Middle frontal gyrus (tissue), 1 donor: ENCODE measurements around the gene DPM3.
"Not testable (repeated sequence)": the region's sequence is repeated elsewhere in the genome, so short reads cannot be mapped to it uniquely, and the experiment has no call there.

Source experiments
- DNase-seq: peaks from one replicate; pipeline ENCODE4 v3.0.0-alpha.2; 2015; ENCODE audit warnings: low spot score; ENCODE audit errors: extremely low spot score

Gene DPM3

GRCh38 chr1:155175281-155175926 is 35.1 kb upstream of the DPM3 start:
- no peak for DNase-seq

DNA sequence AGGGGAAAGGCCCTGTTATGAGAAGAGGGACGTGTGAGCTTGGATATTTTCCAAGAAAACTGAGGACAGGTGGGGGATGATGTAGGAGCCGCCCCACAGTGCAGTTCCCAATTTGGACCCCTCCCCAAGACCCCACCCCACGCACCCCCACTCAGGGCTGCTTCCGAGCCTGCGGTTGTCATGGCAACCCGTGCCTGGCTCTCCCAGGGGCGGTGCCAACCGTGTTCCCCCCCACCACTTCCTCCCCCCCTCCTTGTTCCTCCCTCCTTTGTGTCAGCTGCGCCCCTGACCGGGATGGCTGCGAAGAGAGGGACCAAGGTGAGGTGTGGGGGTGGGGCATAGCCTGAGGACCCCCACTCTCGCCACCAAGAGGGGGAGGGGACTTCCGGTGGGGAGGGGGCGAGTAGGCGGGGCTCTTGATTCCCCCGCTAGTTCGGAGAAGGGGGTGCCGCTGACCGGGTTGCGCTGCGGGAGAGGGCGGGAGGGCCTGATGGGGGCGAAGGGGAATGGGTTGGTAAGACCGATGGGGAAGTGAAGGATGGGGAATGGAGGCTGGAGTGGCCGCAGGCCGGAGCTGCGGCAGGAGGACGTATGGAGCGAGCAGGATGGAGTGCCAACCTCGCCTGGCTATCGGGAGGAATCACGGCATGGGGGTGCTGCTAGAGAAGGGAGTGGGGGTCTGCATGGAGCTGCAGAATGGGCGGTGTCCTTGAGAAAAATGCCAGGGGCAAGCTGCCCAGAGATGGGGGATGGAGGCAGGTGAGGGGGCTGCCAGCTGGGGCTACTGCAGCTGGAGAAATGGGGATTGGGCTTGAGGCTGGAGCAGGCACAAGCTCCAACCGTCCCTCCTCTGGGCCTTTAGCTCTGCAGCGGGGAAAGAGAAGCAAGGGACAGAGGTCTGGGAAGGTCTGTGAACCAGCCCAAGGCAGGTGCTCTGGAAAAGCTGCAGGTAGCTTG is 34.3 kb upstream of the DPM3 start:
- DNase-seq: no peak

DNA sequence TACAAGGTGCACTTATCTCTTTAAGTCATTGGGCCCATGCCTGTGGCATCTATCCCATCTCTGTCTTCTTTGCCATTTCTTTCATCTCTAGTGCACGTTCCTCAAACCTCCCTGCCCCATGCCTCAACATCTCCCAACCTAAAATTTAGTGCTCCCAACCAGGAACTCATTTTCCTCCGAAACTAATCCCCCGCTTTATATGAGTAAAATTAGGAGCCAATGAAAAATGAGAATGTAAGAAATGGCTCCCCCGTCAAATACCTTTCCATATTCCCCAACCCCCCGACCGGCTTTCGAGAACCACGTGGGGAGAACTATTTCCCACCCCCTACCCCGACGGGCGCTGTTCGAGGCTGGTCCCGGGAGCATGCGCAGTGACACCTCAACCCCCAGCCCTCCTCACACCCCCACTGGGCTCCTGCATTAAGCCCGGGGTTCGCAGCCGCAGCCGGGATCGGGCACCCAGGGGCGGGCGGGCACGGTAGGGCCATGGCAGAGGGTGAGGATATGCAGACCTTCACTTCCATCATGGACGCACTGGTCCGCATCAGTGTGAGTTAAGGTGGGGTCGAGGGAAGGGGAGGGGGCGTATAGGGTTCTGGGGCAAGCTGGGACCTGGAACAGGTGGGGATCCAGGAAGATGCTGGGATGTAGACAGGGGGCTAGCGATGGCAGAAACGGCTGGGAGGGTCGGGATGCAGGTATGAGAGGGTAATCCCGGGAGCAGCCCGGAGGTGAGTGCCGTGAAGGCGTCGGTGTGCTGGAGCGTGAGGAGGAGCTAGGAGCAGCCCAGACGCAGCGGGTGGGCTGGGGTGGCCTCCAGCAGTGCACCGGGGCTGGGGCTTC is 33.4 kb upstream of the DPM3 start, which contains the start of gene TRIM46:
TSS of gene TRIM46 (plus strand) at position 372 of the 846 bp plus-strand sequence. CDS start at position 490, 118 bp downstream.
- peak; percentile 10 for DNase-seq

GRCh38 chr1:155172732-155173477 is 32.6 kb upstream of the DPM3 start, which contains the start of gene KRTCAP2:
TSS of gene KRTCAP2 (minus strand) at chr1:155173304. CDS start at chr1:155173224, 80 bp downstream.
- DNase-seq: peak; percentile 91

DNA sequence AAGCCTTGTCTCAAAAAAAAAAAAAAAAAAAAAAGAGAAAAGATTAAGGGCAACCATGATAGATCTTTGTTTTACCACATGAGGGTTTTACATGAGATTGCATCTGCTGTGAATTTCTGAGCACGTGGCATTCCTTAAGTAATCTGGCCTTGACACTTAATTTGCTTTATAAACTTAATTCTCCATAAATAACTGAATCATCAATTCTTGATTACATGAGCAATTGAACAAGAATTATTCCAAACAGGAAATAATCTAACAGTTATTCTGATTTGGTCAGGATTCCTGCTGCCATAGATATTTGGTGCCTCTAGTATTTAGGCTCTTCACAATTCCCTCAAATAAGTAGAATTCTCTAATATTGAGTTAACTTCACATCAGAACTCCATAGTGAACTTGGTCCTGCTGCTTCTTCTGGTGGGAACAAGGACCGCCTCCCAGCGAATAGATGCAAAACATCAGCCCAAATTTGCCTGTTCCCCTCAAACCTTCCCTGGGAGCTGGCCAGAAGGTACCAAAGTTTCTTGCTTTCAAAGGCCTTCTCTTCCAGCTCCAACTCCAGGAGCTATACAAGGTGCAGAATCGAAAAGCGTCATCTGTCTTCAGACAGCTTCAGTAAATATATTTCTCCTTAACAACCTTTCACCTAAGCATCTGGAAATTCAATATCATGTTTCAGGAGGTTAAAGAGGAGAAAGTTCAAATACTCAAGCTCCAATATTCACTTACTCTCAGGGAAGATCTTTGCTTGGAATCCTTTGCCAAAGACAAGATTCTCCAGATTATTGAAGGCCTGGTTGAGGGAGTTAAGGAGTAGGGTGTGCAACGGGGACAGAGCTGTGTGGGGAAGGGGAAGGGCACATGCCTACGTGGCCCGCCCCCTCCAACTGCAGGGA is 31.8 kb upstream of the DPM3 start:
- DNase-seq: no peak

DNA sequence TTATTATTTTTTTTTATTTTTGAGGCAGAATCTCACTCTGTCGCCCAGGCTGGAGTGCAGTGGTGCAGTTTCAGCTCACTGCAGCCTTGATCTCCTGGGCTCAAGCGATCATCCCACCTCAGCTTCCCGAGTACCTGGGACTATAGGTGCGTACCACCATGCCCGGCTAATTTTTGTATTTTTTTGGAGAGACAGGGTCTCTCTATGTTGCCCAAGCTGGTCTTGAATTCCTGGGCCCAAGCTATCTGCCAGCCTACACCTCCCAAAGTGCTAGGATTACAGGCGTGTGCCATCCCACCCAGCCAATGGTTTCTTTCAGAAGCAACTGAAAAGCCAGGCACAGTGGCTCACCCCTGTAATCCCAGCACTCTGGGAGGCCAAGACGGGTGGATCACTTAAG is 30.5 kb upstream of the DPM3 start:
- DNase-seq: no peak

GRCh38 chr1:155170101-155170785 is 29.9 kb upstream of the DPM3 start:
- DNase-seq: no peak

GRCh38 chr1:155169541-155169940 is 29.2 kb upstream of the DPM3 start:
- DNase-seq: no peak

DNA sequence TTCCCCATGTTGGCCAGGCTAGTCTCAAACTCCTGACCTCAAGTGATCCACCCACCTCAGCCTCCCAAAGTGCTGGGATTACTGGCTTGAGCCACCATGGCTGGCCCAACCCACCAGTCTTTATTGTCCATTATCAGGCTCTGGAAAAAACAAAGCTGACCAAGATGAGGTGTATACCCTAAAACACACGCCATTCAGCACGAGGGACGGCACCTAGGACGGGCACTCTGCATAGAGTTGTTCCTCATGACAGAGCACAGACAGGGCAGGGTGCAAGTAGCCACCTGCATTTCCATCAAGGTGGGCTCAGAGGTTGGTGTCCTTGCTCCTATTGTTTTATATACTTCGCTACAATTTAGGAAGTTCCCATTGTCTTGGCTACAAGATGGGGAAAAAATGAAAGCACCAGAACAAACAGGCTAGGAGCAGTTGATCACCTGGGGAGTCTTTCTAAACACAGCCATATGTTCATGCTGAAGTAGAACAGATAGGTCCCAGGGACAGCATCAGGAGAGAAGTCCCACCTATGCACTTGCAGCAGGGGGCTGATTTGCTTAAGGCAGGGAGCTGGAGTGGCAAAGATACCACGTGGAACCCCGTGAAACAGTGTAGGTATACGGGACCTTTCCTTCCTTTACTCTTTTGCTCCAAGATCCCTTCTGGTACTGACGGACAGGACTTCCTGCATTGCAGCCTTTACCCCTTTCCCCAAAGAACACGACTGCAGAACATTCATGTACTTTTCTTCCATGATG is 28.3 kb upstream of the DPM3 start:
- no peak for DNase-seq

DNA sequence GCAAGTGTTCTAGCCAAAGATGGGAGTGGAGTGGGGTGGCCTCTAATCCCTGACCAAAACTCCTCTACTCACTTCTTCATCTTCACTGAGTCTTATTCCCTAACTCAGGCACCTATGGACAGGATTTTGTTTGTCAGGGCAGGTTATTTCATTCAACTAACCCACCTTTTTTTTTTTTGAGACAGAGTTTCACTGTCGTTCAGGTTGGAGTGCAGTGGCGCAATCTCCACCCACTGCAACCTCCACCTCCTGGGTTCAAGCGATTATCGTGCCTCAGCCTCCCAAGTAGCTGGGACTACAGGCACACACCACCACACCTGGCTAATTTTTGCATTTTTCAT is 27.7 kb upstream of the DPM3 start:
- DNase-seq: not testable (repeated sequence)

DNA sequence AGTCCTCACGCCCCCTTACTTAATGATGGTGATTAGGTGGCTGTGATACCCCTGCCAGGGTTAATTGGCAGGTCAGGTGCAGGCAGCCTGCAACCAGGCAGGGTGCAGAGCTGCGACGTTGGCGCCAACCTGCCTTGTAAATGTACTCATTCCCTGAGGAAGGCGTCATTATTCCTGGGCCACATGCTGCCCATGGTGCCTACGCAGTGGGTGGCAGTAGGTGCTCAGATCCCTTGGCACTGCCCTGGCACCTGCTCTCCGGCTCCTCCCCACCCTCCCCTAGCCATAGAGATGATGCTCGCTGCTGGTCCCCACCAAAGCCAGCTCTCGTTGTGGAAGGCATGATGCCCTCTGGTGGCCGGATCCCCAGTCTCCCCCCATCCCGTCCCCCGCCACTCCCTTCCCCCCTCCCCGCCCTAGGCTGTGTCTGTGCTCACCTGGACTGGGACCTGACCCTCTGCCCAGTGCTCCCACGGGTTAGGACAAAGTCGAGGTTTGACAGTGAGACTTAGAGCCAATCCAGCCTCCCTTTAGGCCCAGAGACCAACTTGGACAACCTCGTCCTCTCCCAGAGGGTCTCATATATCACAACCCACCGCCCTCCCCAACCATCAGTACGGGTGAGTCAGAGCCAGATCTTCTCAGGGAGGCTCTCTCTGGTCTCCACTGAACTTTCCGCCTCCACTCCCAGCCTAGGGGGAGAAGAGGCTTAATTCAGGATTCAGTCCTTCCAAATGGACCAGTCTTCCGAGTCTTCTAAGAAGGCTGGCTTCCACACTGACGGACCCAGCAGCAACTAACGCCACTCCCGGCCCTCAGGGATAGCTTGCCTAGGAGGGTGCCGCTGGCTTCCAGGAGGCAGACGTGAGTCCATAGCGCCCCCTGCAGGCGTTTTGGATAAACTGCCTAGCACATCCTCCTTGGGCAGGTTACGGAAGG is 27.1 kb upstream of the DPM3 start:
- peak; percentile 71 for DNase-seq

DNA sequence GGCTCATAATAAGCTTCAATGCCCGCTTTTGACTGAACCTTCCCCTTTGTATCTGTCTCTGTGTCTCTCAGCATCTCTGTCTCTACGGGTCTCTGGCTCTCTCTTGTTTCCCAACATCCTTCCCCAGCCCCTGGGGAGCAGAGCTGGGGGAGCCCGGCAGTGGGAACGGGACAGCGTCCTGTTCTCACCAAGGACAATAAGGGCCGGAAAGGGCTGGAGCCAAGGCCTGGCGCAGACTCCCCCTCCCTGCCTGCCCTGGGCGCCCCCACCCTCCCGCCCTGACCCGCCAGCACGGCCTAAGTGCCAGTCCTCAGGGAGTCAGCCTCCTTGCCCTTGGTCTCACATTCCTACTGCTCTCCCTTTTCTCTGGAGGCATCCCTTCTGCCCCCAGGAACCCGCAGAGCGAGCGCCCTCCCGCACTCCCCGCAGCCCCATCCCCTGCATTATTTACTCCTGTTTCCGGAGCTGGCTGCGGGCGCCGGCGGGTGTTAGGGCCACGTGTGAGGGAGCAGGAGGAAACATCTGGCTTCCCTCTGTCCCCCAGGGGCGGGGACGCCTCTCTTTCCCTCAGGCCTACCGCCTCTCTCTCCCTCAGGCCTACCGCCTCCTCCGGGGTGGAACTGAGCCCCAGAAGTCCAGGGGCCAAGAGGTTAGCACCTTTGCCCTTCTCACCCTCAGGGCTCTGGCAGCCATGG is 26.3 kb upstream of the DPM3 start:
- DNase-seq: no peak

GRCh38 chr1:155166051-155166470 is 25.7 kb upstream of the DPM3 start:
- no peak for DNase-seq

DNA sequence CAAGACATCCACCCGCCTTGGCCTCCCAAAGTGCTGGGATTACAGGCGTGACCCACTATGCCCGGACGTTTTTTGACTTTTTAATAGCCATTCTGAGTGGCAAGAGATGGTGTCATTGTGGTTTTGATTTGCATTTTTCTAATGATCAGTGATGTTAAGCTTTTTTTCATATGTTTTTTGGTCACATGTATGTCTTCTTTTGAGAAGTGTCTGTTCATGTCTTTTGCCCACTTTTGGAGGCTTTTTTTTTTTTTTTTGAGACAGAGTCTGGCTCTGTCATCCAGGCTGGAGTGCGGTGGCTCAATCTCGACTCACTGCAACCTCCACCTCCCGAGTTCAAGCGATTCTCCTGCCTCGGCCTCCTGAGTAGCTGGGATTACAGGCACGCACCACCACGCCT is 24.3 kb upstream of the DPM3 start:
- DNase-seq: not testable (repeated sequence)

DNA sequence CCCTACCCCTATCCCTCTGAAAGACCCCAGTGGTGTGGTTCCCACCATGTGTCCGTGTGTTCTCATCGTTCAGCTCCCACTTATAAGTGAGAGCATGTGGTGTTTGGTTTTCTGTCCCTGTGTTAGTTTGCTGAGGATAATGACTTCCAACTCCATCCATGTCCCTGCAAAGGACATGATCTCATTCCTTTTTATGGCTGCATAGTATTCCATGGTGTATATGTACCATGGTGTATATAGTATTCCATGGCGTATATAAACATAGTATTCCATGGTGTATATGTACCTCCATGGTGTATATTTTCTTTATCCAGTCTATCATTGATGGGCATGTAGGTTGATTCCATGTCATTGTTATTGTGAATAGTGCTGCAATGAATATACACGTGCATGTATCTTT is 23.5 kb upstream of the DPM3 start:
- DNase-seq: not testable (repeated sequence)

DNA sequence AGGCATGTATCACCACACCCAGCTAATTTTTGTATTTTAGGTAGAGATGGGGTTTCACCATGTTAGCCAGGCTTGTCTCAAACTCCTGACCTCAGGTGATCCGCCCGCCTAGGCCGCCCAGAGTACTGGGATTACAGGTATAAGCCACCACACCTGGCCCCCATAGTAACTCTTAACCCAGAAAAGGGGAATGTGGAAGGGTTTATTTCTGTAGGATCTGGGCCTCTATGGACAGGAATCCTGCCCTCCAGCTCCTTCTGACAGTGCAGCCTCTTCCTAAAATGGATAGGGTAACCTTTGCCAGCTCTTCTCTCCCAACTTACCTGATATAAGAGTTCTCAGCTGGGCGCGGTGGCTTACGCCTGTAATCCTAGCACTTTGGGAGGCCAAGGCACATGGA is 22.3 kb upstream of the DPM3 start:
- not testable (repeated sequence) for DNase-seq

DNA sequence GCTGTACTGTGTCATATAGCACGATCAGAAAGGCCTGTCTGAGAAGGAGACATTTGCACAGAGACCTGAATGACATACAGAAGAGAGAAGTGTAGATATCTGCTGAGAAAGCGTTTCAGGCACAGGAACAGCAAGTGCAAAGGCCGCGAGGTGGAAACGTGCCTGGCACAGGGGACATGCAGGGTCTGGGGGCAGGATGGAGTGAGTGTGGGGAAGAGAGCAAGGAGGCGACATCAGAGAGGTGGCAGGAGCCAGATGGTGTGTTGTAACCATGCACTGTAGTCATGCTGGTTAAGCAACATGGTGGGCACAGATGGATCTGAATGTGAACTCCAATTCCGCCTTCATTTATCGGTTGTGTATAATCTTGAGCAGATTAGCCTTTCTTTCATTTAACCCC is 19.8 kb upstream of the DPM3 start:
- DNase-seq: no peak
